Renal pelvis (tissue), 4 donors: ENCODE results near the gene PTGIS. TPM values are rescaled to one million over a fixed set of nuclear protein-coding genes. Genes with fewer than 3 reads are reported as not detected.

Source experiments
- DNase-seq: peaks from one replicate; pipeline ENCODE4 v3.0.0-alpha.2; 2013
- polyA plus RNA-seq, 3 donors: library from polyadenylated mRNA; unstranded; fragments of 120-200 nt; gene quantifications; one replicate each; pipeline ENCODE4 v1.2.1, GENCODE V29; 2013; ENCODE audit not compliant: insufficient read length in 3 of 3

Gene PTGIS
- polyA plus RNA-seq, 3 donors, result 29.5 to 34.6 (median 32.9) TPM

GRCh38 chr20:49507741-49508434 lies 60.0 kb downstream of the PTGIS start:
- DNase-seq, result no peak

- peak; percentile 89 for DNase-seq
Measured at GRCh38 chr20:49505518-49505917, 62.4 kb downstream of the PTGIS start.

DNA sequence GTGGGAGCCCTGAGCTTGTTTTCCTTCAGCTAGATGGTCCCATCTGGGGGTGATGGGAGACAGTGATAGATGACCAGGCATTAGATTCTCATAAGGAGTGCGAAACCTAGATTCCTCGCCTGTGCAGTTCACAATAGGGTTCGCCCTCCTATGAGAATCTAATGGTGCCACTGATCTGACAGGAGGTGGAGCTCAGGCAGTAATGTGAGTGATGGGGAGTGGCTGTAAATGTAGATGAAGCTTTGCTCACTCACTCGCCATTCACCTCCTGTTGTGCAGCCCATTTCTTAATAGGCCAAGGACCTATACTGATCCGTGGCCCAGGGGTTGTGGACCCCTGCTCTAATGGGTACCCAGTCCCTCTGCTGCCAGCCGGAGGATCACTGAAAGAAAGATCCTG lies 64.8 kb downstream of the PTGIS start:
- DNase-seq, result no peak

DNA sequence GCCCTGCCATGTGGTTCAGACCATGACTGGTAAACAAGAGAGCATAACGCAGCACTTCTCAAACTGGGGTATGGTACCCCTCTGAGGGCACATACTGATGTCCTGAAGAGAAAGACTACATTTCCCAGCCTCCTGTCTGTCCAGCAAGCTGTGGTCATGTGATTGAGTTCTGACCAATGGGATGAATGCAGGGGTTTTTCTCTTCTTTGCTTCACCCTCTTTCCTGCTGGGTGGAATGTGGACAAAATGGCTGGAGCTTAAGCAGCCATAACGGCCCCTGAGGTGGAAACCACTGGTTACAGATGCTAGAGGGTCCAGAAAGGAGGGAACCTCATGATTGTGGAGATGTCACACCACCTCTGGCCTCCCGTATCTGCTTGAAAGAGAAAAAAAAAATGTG lies 66.0 kb downstream of the PTGIS start:
- no peak for DNase-seq

GRCh38 chr20:49497398-49497669 lies 70.6 kb downstream of the PTGIS start:
- no peak for DNase-seq

DNA sequence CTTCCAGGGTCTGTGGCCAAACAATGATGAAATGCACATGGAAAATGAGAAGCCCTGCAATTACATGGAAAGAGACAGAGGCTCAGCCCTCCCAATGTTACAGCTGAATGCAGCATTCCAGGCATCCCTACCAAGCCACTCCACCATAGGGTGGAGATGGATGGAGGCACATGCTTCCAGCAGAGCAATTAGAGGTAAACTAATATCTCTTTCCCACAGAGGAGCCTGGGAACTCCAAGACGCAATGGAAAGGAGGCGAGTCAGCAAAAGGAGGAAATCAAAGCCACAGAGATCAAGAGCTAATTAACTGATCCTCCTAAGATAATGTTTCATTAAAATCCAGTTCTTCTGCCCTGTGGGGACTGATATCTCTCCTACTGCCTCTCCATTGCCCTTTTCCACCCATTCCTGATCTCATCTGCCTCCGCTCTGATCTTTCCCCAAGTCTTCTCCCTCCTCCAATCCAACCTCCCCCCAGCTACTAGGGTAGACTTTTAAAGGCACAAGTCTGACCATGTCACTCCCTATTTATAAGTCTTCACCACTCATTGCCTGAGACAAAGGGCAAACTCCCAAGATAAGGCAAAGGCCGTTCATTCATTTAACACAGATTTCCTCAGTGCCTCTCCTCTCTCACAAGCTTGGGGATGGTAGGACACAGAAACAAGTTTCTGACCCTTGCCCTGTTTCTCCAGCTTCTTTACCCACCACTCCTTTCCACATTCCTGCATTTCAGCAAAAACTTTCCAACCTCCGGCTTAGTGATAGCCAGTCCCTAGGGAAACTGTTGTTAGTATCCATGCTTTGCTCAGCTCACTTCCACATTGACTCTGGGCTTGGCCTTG lies 71.2 kb downstream of the PTGIS start:
- DNase-seq, result no peak

- no peak for DNase-seq
Measured at GRCh38 chr20:49496043-49496442, 71.9 kb downstream of the PTGIS start.

GRCh38 chr20:49490689-49491088 lies 77.2 kb downstream of the PTGIS start:
- no peak for DNase-seq

DNA sequence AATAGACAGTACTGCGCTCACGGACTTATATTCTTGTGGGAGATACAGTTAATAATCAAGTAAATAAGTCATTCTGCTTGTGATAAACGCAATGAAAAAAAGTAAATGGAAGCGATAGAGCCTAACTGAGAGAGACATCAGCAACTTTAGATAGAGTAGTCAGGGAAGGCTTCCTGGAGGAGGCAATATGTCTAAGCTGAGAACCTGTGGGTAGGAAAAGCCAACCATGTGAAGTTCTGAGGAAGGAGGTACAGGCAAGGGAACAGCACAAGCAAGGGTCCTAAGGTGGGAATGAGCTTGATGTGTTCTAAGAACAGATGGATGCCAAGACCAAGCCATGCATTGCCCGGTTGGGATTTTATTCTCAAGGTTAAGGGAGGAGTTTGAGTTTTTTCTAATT lies 78.2 kb downstream of the PTGIS start:
- DNase-seq, result no peak

- DNase-seq, result no peak
Measured at GRCh38 chr20:49486064-49486463, 81.9 kb downstream of the PTGIS start.

GRCh38 chr20:49485563-49485962 lies 82.4 kb downstream of the PTGIS start:
- DNase-seq, result no peak

- peak; percentile 77 for DNase-seq
Measured at GRCh38 chr20:49484180-49485140, 83.5 kb downstream of the PTGIS start.

DNA sequence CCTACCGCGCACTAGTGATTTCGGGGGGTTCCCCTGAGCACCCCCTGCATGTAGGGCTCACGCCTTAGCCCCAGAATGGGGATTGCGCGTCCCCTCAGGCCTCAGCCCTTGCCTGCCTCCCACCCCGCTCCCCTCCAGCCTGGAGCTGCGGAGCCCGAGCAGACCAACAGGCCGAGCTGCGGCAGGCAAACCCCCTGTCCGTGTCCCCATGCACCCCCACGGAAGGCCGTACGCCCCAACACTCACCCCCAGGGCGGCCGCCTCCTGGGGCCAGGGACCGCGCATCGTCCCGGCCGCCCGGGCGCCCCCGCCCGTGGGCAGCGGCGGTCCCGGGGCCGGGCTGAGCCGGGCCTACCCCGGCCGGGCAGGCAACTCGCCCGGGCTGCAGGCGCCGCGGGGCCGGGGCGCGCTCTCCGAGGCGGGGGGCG lies 84.2 kb downstream of the PTGIS start:
- DNase-seq, result no peak

- DNase-seq, result no peak
Measured at GRCh38 chr20:49483018-49483695, 84.8 kb downstream of the PTGIS start.

DNA sequence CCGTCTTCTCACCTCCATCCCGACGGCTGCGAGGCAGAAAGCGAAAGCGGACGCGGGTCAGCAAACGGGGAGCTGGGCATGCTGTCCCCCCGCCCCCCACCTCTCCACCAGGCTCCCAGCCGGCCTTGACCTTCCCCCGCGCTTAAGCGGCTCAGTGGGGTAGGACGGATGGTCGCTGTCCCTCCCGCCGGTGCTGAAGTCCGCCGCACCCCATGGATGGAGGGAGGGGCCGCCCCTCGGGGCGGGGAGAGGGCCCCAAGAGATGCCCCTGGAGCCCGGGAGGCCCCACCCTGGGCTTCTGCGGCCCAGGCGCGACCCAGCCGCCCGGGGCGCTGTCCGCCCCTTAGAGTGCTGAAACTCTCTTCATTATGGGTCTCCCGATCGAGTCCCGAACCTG lies 85.3 kb downstream of the PTGIS start, which contains the start of gene KCNB1:
Gene KCNB1, minus strand, starts transcription at position 48 of the 397 bp plus-strand sequence. CDS start 188 bp downstream, outside the sequence.
- peak; percentile 87 for DNase-seq

GRCh38 chr20:49482173-49482572 lies 85.8 kb downstream of the PTGIS start:
- no peak for DNase-seq

- DNase-seq, result no peak
Measured at GRCh38 chr20:49481116-49481515, 86.8 kb downstream of the PTGIS start.

DNA sequence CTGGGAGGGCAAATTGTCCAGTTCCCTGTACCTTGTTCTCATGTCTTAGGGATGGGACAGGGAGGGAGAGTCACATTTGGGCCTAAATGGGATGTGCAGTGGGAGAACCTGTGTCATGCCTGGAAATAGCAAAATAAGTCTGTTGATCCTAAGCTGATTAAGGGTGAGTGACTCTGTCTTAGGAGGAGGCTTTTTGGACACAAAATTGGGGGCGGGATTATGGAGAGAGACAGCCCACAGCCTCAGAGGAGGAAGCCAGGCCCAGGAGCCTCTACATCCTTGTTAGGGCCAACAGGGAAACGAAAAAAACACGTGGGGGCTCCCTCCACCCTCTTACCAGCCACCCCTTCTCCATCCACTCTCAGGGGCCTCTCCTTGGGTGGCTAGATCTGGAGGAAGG lies 87.7 kb downstream of the PTGIS start:
- no peak for DNase-seq

DNA sequence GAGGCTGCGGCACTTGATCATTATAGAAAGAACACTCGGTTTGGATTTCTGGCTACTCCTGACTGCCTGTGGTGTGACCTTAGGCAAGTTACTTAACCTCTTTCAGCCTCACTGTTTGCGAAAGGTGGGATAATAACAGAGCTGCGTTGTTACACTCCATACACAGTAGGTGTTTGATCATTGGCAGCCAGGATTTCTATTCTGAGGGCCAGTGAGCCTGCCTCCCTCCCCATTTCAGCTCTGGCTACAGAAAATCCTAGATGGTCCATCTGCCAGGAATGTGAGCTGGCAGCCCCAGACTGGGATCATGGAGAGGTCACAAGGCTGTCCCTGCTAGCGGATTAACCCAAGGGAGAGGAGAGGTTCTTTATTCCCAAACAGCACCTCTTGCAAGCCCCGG lies 88.2 kb downstream of the PTGIS start:
- DNase-seq, result no peak

DNA sequence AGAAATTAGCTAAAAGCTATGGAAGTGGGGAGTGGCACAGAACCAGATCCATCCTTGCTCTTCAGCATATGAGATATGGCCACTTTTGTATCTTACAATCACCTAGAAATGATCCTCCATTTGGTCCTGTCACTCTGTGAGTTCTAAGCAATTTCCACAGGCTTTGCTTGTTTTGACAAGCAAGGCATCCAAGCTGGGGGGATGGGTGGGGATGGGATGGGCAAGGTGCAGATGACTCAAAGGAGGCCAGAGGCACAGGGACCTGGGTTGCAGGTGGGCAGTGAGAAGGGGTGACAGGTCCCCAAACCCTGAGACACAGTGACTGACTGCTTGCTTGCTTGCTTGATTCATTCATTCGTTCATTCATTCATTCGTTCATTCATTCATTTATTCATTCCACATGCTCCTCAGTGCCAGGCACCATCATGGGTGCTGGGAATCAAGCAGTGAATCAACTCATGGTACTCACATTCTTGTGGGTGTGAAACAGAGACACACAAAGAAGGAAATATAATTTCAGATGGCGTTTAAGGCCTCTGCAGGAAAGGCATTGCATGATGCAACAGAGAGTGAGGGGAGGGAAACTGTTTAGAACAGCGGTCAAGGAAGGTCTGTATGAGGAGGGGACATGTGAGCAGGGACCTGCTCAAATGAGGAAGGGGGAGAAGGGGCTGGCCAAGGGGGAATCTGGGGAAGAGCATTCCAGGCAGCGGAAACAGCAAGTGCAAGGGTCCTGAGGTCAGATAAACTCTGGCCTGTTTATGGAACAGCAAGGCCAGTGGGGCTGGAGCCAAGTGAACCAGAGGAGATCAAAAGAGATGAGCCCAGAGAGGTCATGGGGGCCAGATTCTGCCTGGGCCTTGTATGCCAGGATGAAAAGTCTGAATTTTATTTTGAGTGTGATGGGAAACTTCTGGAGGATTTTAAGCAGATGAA lies 88.9 kb downstream of the PTGIS start:
- no peak for DNase-seq

- DNase-seq, result no peak
Measured at GRCh38 chr20:49478266-49478665, 89.7 kb downstream of the PTGIS start.
